Activated CD4-positive, alpha-beta T cell treated with anti-CD3 and anti-CD28 coated beads, Interleukin-2, amount 10 ng/mL, durations not matched to agents 7 days and 5 days (primary cell): ENCODE measurements around the gene CPEB3. TPM values are rescaled to one million over a fixed set of nuclear protein-coding genes. Genes with fewer than 3 reads are reported as not detected.
"Not testable (repeated sequence)": the region's sequence is repeated elsewhere in the genome, so short reads cannot be mapped to it uniquely, and the experiment has no call there.

Source experiments
- CTCF ChIA-PET: fragments of 350-600 bp; sonication (Branson Sonifier 250); formaldehyde crosslinking; loops from one replicate; lab custom pipeline; 2021; ENCODE audit warnings: antibody characterized with exemption; lab: Charles Lee
- POLR2A ChIA-PET: fragments of 350-600 bp; sonication (Branson Sonifier 250); formaldehyde crosslinking; loops from one replicate; lab custom pipeline; 2021; ENCODE audit warnings: antibody characterized with exemption; lab: Charles Lee
- DNase-seq: peaks from one replicate; pipeline ENCODE4 v3.0.0-alpha.2; 2020
- H3K27ac Mint-ChIP-seq: one replicate; pipeline ENCODE4 v1.8.0; 2021; ENCODE audit warnings: mild to moderate bottlenecking, moderate library complexity, mixed read lengths
- H3K27me3 Mint-ChIP-seq: one replicate; pipeline ENCODE4 v1.8.0; 2021; ENCODE audit warnings: mixed read lengths
- H3K36me3 Mint-ChIP-seq: one replicate; pipeline ENCODE4 v1.8.0; 2021; ENCODE audit warnings: low read depth, mixed read lengths
- H3K4me1 Mint-ChIP-seq: one replicate; pipeline ENCODE4 v1.8.0; 2021; ENCODE audit warnings: mixed read lengths
- H3K4me3 Mint-ChIP-seq: one replicate; pipeline ENCODE4 v1.8.0; 2021; ENCODE audit warnings: mild to moderate bottlenecking, moderate library complexity, mixed read lengths
- H3K9me3 Mint-ChIP-seq: one replicate; pipeline ENCODE4 v1.8.0; 2021; ENCODE audit warnings: mixed read lengths
- total RNA-seq, 2 experiments: library from RNA; stranded (reverse); gene quantifications; one replicate each; pipeline ENCODE4 v1.2.3, GENCODE V29; 2021

CPEB3 gene
- total RNA-seq, 2 experiments from 2014 or later = 2.2 to 2.6 TPM

DNA sequence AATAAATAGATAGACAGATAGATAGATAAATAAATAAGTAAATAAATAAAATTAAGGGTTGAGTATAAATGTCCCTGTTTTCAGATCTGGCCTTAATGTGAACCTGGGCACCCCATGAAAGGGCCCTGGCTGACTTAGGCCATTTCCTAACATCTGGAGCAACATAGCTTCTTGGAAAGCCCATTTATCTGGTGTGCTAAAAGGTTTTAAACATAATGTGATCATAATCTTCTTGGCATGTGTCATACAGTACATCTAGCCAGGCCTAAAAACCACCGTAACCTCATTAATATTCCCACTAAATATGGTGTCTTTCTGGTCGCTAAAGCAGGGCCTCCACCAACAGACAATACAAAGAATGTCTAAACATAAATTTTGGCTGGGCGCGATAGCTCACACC is 224.5 kb downstream of the CPEB3 start:
- POLR2A ChIA-PET = no interaction called here
- CTCF ChIA-PET = interaction anchor here (1.1 kb wide), 1 partner anchor 15 kb away, joined by 3 read pairs; no protein-coding TSS in a partner anchor
- Mint-ChIP-seq H3K4me3 (no peak overlapping the region), H3K9me3 (no peaks in the 10 kb centered on the region), H3K27me3 (no peaks in the 10 kb centered on the region), H3K36me3 (no peaks in the 10 kb centered on the region), H3K27ac (no peak overlapping the region), H3K4me1 (no peaks in the 10 kb centered on the region)
- DNase-seq = no peak

- Mint-ChIP-seq H3K9me3 (no peaks in the 10 kb centered on the region), H3K36me3 (no peaks in the 10 kb centered on the region), H3K27ac (no peak overlapping the region), H3K27me3 (no peaks in the 10 kb centered on the region), H3K4me3 (no peak overlapping the region), H3K4me1 (no peaks in the 10 kb centered on the region)
- ChIA-PET CTCF (interaction anchor here (1.2 to 1.5 kb wide), 2 partner anchors 8 to 17 kb away, joined by 3 read pairs; no protein-coding TSS in a partner anchor), POLR2A (no interaction called here)
- no peak for DNase-seq
These were observed 226.4 kb downstream of the CPEB3 start for GRCh38 chr10:92064506-92064905.

DNA sequence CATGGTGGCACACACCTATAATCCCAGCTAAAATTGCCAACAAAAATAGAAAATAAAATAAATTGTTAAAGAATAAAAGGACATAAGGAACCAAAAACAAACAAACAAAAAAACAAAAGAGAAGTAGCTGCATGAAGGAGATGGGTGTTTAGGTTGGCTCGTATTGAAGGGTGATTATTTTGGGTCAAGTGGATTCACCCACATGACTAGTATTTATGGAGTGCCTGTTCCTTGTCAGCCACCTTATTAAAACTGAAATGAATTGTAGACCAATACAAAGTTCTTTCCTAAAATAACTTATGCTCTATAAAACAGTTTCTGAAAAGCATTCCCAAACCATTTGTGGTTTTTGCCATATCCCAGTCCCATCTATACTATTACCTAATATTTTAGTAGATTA is 228.6 kb downstream of the CPEB3 start:
- POLR2A ChIA-PET = no interaction called here
- Mint-ChIP-seq H3K27me3 (no peaks in the 10 kb centered on the region), H3K9me3 (no peaks in the 10 kb centered on the region), H3K27ac (no peak overlapping the region), H3K4me1 (no peaks in the 10 kb centered on the region), H3K36me3 (no peaks in the 10 kb centered on the region), H3K4me3 (no peak overlapping the region)
- no peak for DNase-seq
- CTCF ChIA-PET = no interaction called here

DNA sequence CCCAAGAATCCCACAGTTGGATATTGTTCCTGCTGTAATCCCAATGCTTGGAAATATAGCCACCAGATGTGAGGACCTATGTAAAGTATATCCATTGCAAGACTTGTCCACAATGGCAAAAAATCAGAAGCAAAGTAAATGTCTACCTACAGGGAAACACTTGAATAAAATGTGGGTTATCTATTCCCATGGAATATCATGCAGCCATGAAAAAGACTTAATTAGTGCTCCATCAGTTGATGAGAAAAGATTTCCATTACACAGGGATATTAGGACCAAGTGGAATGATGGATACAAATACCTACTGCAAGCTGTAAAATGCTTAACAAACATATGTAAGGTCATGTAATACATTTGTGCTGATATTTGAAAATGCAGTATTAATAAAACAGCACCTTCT is 236.1 kb downstream of the CPEB3 start:
- H3K9me3 Mint-ChIP-seq = no peaks in the 10 kb centered on the region
- H3K36me3 Mint-ChIP-seq = no peaks in the 10 kb centered on the region
- ChIA-PET POLR2A (no interaction called here), CTCF (no interaction called here)
- H3K27ac Mint-ChIP-seq = no peak overlapping the region
- DNase-seq = no peak
- no peak overlapping the region for H3K4me3 Mint-ChIP-seq
- peaks cover 4% of the 10 kb centered on the region for H3K4me1 Mint-ChIP-seq
- no peaks in the 10 kb centered on the region for H3K27me3 Mint-ChIP-seq

DNA sequence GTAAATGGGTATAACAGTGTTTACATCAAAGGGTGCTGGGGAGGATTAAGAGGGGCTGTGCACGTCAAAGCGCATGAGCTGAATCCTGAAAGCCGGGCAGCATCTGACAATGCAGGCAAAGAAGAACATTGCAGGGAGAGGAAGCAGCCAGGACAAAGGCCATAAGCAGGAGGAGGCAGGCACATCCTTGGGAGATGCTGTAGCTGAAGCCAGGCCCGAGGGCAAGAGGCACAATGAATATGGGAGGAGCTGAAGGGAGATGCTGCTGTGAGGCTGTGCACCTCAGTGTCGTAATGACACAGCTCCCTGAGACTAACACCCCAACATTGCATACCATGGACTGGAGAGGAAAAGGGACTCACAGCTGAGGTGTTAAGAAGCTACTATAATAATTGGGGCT is 238.1 kb downstream of the CPEB3 start:
- peaks cover 13% of the 10 kb centered on the region for H3K4me1 Mint-ChIP-seq
- no peaks in the 10 kb centered on the region for H3K27me3 Mint-ChIP-seq
- H3K9me3 Mint-ChIP-seq = no peaks in the 10 kb centered on the region
- H3K27ac Mint-ChIP-seq = no peak overlapping the region
- H3K36me3 Mint-ChIP-seq = no peaks in the 10 kb centered on the region
- POLR2A ChIA-PET = no interaction called here
- DNase-seq = no peak
- H3K4me3 Mint-ChIP-seq = no peak overlapping the region
- CTCF ChIA-PET = interaction anchor here (0.6 kb wide), 1 partner anchor 468 kb away, joined by 3 read pairs; no protein-coding TSS in a partner anchor

GRCh38 chr10:92052088-92052487 is 238.8 kb downstream of the CPEB3 start:
- no peaks in the 10 kb centered on the region for H3K27me3 Mint-ChIP-seq
- H3K36me3 Mint-ChIP-seq = no peaks in the 10 kb centered on the region
- ChIA-PET CTCF (interaction anchor here (0.6 kb wide), 1 partner anchor 135 kb away, joined by 4 read pairs; no protein-coding TSS in a partner anchor), POLR2A (no interaction called here)
- H3K27ac Mint-ChIP-seq = no peak overlapping the region
- H3K4me1 Mint-ChIP-seq = peaks cover 18% of the 10 kb centered on the region
- no peaks in the 10 kb centered on the region for H3K9me3 Mint-ChIP-seq
- DNase-seq = no peak
- no peak overlapping the region for H3K4me3 Mint-ChIP-seq

DNA sequence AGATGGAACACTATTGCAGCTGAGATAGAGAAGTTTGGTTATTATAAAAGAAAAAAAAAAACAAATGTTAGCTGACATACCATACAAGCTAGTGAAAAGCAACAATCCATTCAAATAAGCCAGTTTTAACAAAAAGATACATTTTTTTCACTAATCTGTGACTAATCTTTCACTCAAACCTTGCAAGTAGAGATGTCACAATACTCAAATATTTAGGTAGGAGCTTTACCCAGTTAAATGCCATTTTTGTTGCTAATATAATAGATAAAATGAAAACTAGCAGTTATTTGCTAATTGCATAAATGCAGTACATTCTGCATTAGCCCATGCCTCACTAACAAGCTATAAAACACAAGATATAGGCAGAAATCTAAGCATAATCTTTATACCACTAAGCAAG is 243.7 kb downstream of the CPEB3 start:
- Mint-ChIP-seq H3K36me3 (no peaks in the 10 kb centered on the region), H3K4me3 (no peak overlapping the region), H3K9me3 (no peaks in the 10 kb centered on the region), H3K27ac (no peak overlapping the region), H3K27me3 (no peaks in the 10 kb centered on the region), H3K4me1 (peaks cover 13% of the 10 kb centered on the region)
- no peak for DNase-seq
- POLR2A ChIA-PET = interaction anchor here (0.7 kb wide), 1 partner anchor 12 kb away, joined by 3 read pairs; no protein-coding TSS in a partner anchor
- CTCF ChIA-PET = interaction anchor here (0.8 kb wide), 1 partner anchor 17 kb away, joined by 3 read pairs; no protein-coding TSS in a partner anchor

DNA sequence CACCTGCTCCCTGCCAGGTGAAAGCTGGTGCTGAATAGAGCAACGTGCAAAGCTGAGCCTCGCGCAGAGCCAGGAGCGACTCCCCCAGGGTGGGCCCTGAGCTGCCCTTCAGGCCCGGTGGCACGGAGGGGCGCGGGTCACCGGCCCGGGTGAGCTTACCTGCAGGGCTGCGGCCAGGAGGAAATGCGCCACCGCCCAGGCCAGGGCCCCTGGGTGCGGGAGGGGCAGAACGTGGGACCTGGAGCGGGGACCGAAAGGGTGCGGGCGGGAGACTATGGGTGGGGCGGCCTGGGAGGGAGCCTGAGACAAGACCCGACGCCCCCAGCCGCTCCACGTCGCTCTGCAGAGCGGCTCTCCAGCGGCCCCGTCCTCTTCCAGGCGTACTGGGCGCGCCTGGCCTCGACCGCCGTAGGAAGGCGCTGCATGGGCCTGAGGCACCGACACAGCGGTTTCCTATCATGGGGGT is 245.2 kb downstream of the CPEB3 start:
- Mint-ChIP-seq H3K4me3 (no peak overlapping the region), H3K36me3 (no peaks in the 10 kb centered on the region), H3K27me3 (no peaks in the 10 kb centered on the region), H3K9me3 (no peaks in the 10 kb centered on the region), H3K4me1 (peaks cover 13% of the 10 kb centered on the region), H3K27ac (no peak overlapping the region)
- ChIA-PET POLR2A (no interaction called here), CTCF (interaction anchor here (0.5 kb wide), 1 partner anchor 177 kb away, joined by 3 read pairs; no protein-coding TSS in a partner anchor)
- DNase-seq = no peak

DNA sequence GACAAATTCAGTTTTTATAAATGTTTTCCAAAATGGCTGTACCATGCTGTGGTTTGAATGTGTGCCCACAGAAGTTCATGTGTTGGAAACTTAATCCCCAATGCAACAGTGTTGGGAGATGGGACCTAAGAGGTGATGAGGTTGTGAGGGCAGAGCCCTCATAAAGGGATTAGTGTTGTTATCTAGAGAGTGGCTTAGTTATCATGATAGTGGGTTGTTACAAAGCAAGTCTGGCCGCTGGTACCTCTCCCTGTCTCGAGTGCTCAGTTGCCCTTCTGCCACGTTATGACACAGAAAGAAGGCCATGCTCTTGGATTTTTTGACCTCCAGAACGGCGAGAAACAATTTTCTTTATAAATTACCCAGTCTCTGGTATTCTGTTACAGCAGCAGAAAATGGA is 248.3 kb downstream of the CPEB3 start:
- ChIA-PET CTCF (no interaction called here), POLR2A (no interaction called here)
- Mint-ChIP-seq H3K36me3 (peaks cover 2% of the 10 kb centered on the region), H3K27ac (no peak overlapping the region), H3K4me3 (no peak overlapping the region), H3K4me1 (peaks cover 3% of the 10 kb centered on the region), H3K9me3 (no peaks in the 10 kb centered on the region), H3K27me3 (no peaks in the 10 kb centered on the region)
- DNase-seq = no peak

GRCh38 chr10:92038949-92039348 is 251.9 kb downstream of the CPEB3 start:
- Mint-ChIP-seq H3K4me1 (no peaks in the 10 kb centered on the region), H3K9me3 (no peaks in the 10 kb centered on the region), H3K27me3 (no peaks in the 10 kb centered on the region), H3K4me3 (no peak overlapping the region), H3K27ac (no peak overlapping the region), H3K36me3 (peaks cover 14% of the 10 kb centered on the region)
- no peak for DNase-seq
- ChIA-PET CTCF (interaction anchor here (0.6 kb wide), 1 partner anchor 19 kb away, joined by 3 read pairs; no protein-coding TSS in a partner anchor), POLR2A (no interaction called here)

DNA sequence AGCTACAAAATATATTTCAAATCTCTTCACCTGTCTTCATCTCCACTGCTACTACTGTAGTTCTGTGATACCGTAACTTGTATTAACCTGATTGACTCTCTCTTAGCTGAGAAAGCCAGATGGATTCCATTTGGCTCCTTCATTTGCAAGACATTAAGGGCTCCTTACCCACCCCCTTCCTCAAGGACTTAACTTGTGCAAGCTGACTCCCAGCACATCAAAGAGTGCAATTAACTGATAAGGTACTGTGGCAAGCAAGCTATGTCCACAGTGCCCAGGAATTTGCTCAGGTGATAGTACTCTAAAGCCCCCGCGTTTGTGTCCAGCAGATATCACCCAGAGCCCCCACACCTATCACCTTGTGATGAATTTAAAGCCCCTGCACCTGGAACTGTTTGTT is 257.8 kb downstream of the CPEB3 start:
- H3K4me3 Mint-ChIP-seq, H3K4me1 Mint-ChIP-seq, POLR2A ChIA-PET, DNase-seq, CTCF ChIA-PET, H3K9me3 Mint-ChIP-seq, H3K27ac Mint-ChIP-seq, H3K27me3 Mint-ChIP-seq: not testable (repeated sequence)
- H3K36me3 Mint-ChIP-seq = peaks cover 47% of the 10 kb centered on the region

DNA sequence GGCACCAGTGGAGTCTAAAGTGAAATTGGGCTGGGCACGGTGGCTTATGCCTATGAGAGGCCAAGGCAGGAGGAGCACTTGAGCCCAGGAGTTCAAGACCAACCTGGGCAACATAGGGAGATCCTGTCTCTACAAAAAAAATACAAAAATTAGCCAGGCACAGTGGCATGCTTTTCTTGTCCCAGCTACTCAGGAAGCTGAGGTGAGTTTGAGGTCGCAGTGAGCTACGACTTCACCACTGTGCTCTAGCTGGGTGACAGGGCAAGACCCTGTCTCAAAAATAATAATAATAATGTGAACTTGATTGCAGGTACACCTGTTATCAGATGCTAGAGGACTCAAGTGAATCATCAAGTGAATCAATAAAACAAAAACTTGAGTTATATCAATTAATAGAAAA is 259.3 kb downstream of the CPEB3 start:
- H3K27ac Mint-ChIP-seq = no peak overlapping the region
- DNase-seq = no peak
- peaks cover 56% of the 10 kb centered on the region for H3K36me3 Mint-ChIP-seq
- ChIA-PET POLR2A (no interaction called here), CTCF (interaction anchor here (0.6 to 0.7 kb wide), 2 partner anchors 20 to 90 kb away, joined by 3 to 7 read pairs; no protein-coding TSS in a partner anchor)
- peaks cover 2% of the 10 kb centered on the region for H3K9me3 Mint-ChIP-seq
- no peaks in the 10 kb centered on the region for H3K27me3 Mint-ChIP-seq
- H3K4me3 Mint-ChIP-seq = no peak overlapping the region
- H3K4me1 Mint-ChIP-seq = peaks cover 8% of the 10 kb centered on the region

DNA sequence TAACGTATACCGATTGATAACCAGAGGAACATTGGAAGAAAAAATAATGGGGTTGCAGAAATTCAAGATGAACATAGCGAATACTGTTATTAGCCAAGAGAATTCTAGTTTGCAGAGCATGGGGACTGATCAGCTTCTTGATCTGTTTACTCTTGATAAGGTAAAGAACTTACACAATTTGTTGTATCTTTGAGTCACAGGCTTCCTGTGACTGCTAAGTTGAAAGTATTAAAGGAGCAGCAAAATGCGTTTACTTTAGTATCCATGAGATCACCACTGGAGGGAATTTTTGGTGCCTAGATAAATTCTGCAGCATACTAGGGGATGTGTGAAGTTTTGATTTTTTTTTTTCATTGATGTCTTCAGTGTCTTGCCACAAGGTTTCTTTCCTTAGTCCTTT is 263.7 kb downstream of the CPEB3 start:
- DNase-seq = no peak
- no peaks in the 10 kb centered on the region for H3K9me3 Mint-ChIP-seq

GRCh38 chr10:92025340-92025739 is 265.5 kb downstream of the CPEB3 start:
- H3K4me1 Mint-ChIP-seq, H3K9me3 Mint-ChIP-seq, CTCF ChIA-PET, H3K4me3 Mint-ChIP-seq, H3K27ac Mint-ChIP-seq, DNase-seq, POLR2A ChIA-PET, H3K27me3 Mint-ChIP-seq: not testable (repeated sequence)
- H3K36me3 Mint-ChIP-seq = peaks cover 42% of the 10 kb centered on the region

More for the DNA sequence above, 263.7 kb downstream of the CPEB3 start:
- H3K27me3 Mint-ChIP-seq = no peaks in the 10 kb centered on the region
- H3K36me3 Mint-ChIP-seq = peaks cover 47% of the 10 kb centered on the region
- no peak overlapping the region for H3K27ac Mint-ChIP-seq
- H3K4me3 Mint-ChIP-seq = no peak overlapping the region
- H3K4me1 Mint-ChIP-seq = peaks cover 8% of the 10 kb centered on the region
- ChIA-PET CTCF (interaction anchor here (0.6 to 1.1 kb wide), 2 partner anchors 11 to 26 kb away, joined by 3 read pairs; no protein-coding TSS in a partner anchor), POLR2A (no interaction called here)
